SK-N-SH (cell line): ENCODE measurements around the gene ILK. TPM values are rescaled to one million over a fixed set of nuclear protein-coding genes. Genes with fewer than 3 reads are reported as not detected.

Experiments used
- CTCF ChIA-PET: fragments of 300-600, 350-600 bp; formaldehyde crosslinking; extraction: SDS; loops from one replicate; lab custom pipeline; 2021; lab: Yijun Ruan, JAX
- POLR2A ChIA-PET: fragments of 350-600 bp; sonication (Branson Sonifier 250); formaldehyde crosslinking; extraction: SDS; loops from one replicate; lab custom pipeline; 2020; ENCODE audit warnings: antibody characterized with exemption, inconsistent platforms; lab: Yijun Ruan, JAX
- DNase-seq: peaks from one replicate; pipeline ENCODE4 v3.0.0; 2012
- H2AFZ ChIP-seq: fragments of 200-600 bp; sonication (generic); 2 replicates; pipeline ENCODE4 v1.8.1; 2016; ENCODE audit warnings: antibody characterized with exemption, mild to moderate bottlenecking, low read depth
- H3F3A ChIP-seq: fragments of 200-600 bp; sonication (generic); replicated peaks from 2 replicates; pipeline ENCODE3; 2016; ENCODE audit warnings: antibody characterized with exemption, mild to moderate bottlenecking; ENCODE audit not compliant: insufficient read depth
- H3K27ac ChIP-seq, 2 experiments: fragments of 200-500 bp in 1 of 2; fragments of 200-600 bp in 1 of 2; sonication (Bioruptor generic) in 1 of 2; sonication (generic), shearing (Covaris generic) in 1 of 2; 2 replicates each; pipeline versions ENCODE4 v1.5.1 to v1.6.1; 2014 to 2016; ENCODE audit warnings: low read depth in 2 of 2, inconsistent platforms in 1 of 2, low read length in 1 of 2, mild to moderate bottlenecking in 1 of 2, mixed read lengths in 1 of 2
- H3K27me3 ChIP-seq: fragments of 200-600 bp; sonication (generic), shearing (Covaris generic); 2 replicates; pipeline ENCODE4 v1.6.1; 2016; ENCODE audit warnings: mixed run types; ENCODE audit not compliant: insufficient read depth
- H3K36me3 ChIP-seq, 2 experiments: fragments of 200-500 bp in 1 of 2; fragments of 200-600 bp in 1 of 2; sonication (Bioruptor generic) in 1 of 2; sonication (generic) in 1 of 2; replicated peaks in 1 of 2; 2 replicates each; pipeline versions ENCODE3 to v1.5.1; 2014 to 2016; ENCODE audit warnings: low read length in 1 of 2, mild to moderate bottlenecking in 1 of 2; ENCODE audit not compliant: insufficient read depth in 2 of 2, control insufficient read depth in 1 of 2
- H3K4me1 ChIP-seq, 2 experiments: fragments of 200-500 bp in 1 of 2; fragments of 200-600 bp in 1 of 2; sonication (Bioruptor generic) in 1 of 2; sonication (generic), shearing (Covaris generic) in 1 of 2; 2 replicates each; pipeline versions ENCODE4 v1.5.1 to v1.6.1; 2014 to 2016; ENCODE audit warnings: low read depth in 1 of 2, low read length in 1 of 2, mixed run types in 1 of 2; ENCODE audit not compliant: insufficient read depth in 2 of 2, control insufficient read depth in 1 of 2
- H3K4me2 ChIP-seq: fragments of 200-600 bp; sonication (generic), shearing (Covaris generic); 2 replicates; pipeline ENCODE4 v1.6.1; 2017; ENCODE audit warnings: mixed run types
- H3K4me3 ChIP-seq, 2 experiments: fragments of 200-500 bp in 1 of 2; fragments of 200-600 bp in 1 of 2; sonication (Bioruptor generic) in 1 of 2; sonication (generic), shearing (Covaris generic) in 1 of 2; 2 replicates each; pipeline versions ENCODE4 v1.5.1 to v1.8.1; 2014 to 2016; ENCODE audit warnings: low read depth in 2 of 2, inconsistent platforms in 1 of 2, low read length in 1 of 2, mild to moderate bottlenecking in 1 of 2, mixed read lengths in 1 of 2, moderate library complexity in 1 of 2
- H3K79me2 ChIP-seq: fragments of 200-600 bp; sonication (generic); 2 replicates; pipeline ENCODE4 v1.8.1; 2017; ENCODE audit warnings: mild to moderate bottlenecking; ENCODE audit not compliant: insufficient read depth
- H3K9ac ChIP-seq: fragments of 200-600 bp; sonication (generic); 2 replicates; pipeline ENCODE4 v1.6.1; 2017; ENCODE audit warnings: mixed run types
- H3K9me2 ChIP-seq: fragments of 200-600 bp; sonication (generic); 2 replicates; pipeline ENCODE4 v1.6.1; 2017; ENCODE audit warnings: mixed run types
- H3K9me3 ChIP-seq: fragments of 200-600 bp; sonication (generic); 2 replicates; pipeline ENCODE4 v1.6.1; 2017; ENCODE audit warnings: mixed run types, mild to moderate bottlenecking, moderate library complexity
- H4K20me1 ChIP-seq: fragments of 200-600 bp; sonication (generic); 2 replicates; pipeline ENCODE4 v1.6.1; 2017; ENCODE audit warnings: mild to moderate bottlenecking, mixed run types; ENCODE audit not compliant: insufficient read depth
- ELF1 ChIP-seq: IDR thresholded peaks from 2 replicates; pipeline ENCODE4 v1.4.0; 2012
- EP300 ChIP-seq, 2 experiments: IDR thresholded peaks; 2 replicates each; pipeline versions ENCODE4 v1.4.0 to v1.6.1; 2012; ENCODE audit warnings: borderline replicate concordance in 1 of 2, low read depth in 1 of 2, low read length in 1 of 2
- EZH2phosphoT487 ChIP-seq: fragments of 200-600 bp; sonication (generic); IDR thresholded peaks from 2 replicates; pipeline ENCODE4 v1.6.1; 2017; ENCODE audit warnings: low read depth, mixed run types, mild to moderate bottlenecking, antibody characterized with exemption, moderate library complexity, borderline replicate concordance
- FOSL2 ChIP-seq: IDR thresholded peaks from 2 replicates; pipeline ENCODE4 v1.4.0; 2012; ENCODE audit warnings: low read depth, mild to moderate bottlenecking, moderate library complexity, borderline replicate concordance
- FOXJ3 ChIP-seq: sonication (generic); formaldehyde crosslinking; IDR thresholded peaks from 2 replicates; pipeline ENCODE4 v1.5.1; 2020; ENCODE audit warnings: mild to moderate bottlenecking, missing genetic modification reagents
- GATA2 ChIP-seq: sonication (generic); formaldehyde crosslinking; IDR thresholded peaks from 2 replicates; pipeline ENCODE4 v1.5.0; 2020; ENCODE audit warnings: mild to moderate bottlenecking, missing genetic modification reagents
- MEF2A ChIP-seq: IDR thresholded peaks from 2 replicates; pipeline ENCODE4 v1.4.0; 2012; ENCODE audit warnings: low read depth, borderline replicate concordance
- MXI1 ChIP-seq: IDR thresholded peaks from 2 replicates; pipeline ENCODE4 v1.6.1; 2012; ENCODE audit warnings: mild to moderate bottlenecking, low read depth, low read length, improper control_type of control experiment
- RCOR1 ChIP-seq: fragments of 150-350 bp; IDR thresholded peaks from 2 replicates; pipeline ENCODE4 v1.6.1; 2017; ENCODE audit warnings: antibody characterized with exemption, low read length
- SMC3 ChIP-seq: IDR thresholded peaks from 2 replicates; pipeline ENCODE4 v1.6.1; 2012; ENCODE audit warnings: low read depth, low read length, improper control_type of control experiment
- WGBS: methylation state at CpG from one replicate; pipeline ENCODE4 v1.1.6; 2017; ENCODE audit warnings: low lambda C conversion rate; 5-methylcytosine and 5-hydroxymethylcytosine counted together
- polyA plus RNA-seq, 3 experiments: library from polyadenylated mRNA; depleted of rRNA; stranded (reverse); fragments of >200 nt; gene quantifications; 2 replicates each; pipeline ENCODE4 v1.2.3, GENCODE V29; 2012
- TF ChIP-seq, protein P1 (sequence below): IDR thresholded peaks from 2 replicates; pipeline ENCODE4; 2012
- TF ChIP-seq, protein P2 (sequence below): IDR thresholded peaks from 2 replicates; pipeline ENCODE4 v1.6.1; 2012; ENCODE audit warnings: mild to moderate bottlenecking, low read depth, low read length, moderate library complexity
- TF ChIP-seq, protein P3 (sequence below): IDR thresholded peaks from 2 replicates; pipeline ENCODE4 v1.4.0; 2012; ENCODE audit warnings: low read depth
- TF ChIP-seq, protein P4 (sequence below): IDR thresholded peaks from 2 replicates; pipeline ENCODE4 v1.4.0; 2012; ENCODE audit warnings: low read depth, borderline replicate concordance

ILK gene
- polyA plus RNA-seq, 1 of the 3 experiments (the other 2 are of a cell fraction): 241 TPM

DNA sequence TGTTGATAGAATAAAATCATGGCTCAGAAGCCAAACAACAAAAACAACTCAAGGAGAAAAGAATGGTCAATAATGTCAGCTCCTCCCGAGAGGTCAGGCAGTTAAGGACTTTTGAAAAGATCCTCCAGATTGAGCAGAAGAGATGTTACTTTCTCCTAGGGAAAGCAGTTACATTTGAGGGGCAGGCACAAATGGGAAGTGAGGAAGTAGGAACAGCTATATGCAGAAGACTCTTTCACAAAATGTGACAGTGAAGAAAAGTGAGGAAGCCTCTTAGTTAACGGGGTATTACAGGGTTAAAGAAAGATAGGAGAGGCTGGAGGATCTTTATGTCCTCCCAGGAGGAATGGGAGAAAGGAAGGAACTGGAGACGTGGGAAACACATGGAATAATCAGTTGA is 48.6 kb downstream of the ILK start:
- Histone ChIP-seq H3K4me2 (no peak overlapping the region), H3K9ac (no peak overlapping the region), H3K27me3 (no peaks in the 10 kb centered on the region), H3K36me3 (no peaks in the 10 kb centered on the region), H3F3A (peaks cover under 1% of the 10 kb centered on the region), H3K9me3 (no peaks in the 10 kb centered on the region), H3K79me2 (no peaks in the 10 kb centered on the region), H4K20me1 (no peaks in the 10 kb centered on the region), H3K9me2 (no peaks in the 10 kb centered on the region), H2AFZ (no peak overlapping the region), H3K27ac (no peak overlapping the region), H3K4me1 (peaks cover 0 to 47% of the 10 kb centered on the region in 2 experiments; a peak in 1 of 4 replicates), H3K4me3 (no peak overlapping the region)
- DNase-seq: no peak
- 84% methylated on average over 3 of the region's 3 CpGs for WGBS
- TF ChIP-seq EP300 (IDR thresholded peaks at IDR 0.05; ENCODE audit: borderline replicate concordance in 1 of 2, low read depth in 1 of 2, low read length in 1 of 2): no peak
- TF ChIP-seq, protein P1, sequence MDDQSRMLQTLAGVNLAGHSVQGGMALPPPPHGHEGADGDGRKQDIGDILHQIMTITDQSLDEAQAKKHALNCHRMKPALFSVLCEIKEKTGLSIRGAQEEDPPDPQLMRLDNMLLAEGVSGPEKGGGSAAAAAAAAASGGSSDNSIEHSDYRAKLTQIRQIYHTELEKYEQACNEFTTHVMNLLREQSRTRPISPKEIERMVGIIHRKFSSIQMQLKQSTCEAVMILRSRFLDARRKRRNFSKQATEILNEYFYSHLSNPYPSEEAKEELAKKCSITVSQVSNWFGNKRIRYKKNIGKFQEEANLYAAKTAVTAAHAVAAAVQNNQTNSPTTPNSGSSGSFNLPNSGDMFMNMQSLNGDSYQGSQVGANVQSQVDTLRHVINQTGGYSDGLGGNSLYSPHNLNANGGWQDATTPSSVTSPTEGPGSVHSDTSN: no peak
- TF ChIP-seq, protein P2, sequence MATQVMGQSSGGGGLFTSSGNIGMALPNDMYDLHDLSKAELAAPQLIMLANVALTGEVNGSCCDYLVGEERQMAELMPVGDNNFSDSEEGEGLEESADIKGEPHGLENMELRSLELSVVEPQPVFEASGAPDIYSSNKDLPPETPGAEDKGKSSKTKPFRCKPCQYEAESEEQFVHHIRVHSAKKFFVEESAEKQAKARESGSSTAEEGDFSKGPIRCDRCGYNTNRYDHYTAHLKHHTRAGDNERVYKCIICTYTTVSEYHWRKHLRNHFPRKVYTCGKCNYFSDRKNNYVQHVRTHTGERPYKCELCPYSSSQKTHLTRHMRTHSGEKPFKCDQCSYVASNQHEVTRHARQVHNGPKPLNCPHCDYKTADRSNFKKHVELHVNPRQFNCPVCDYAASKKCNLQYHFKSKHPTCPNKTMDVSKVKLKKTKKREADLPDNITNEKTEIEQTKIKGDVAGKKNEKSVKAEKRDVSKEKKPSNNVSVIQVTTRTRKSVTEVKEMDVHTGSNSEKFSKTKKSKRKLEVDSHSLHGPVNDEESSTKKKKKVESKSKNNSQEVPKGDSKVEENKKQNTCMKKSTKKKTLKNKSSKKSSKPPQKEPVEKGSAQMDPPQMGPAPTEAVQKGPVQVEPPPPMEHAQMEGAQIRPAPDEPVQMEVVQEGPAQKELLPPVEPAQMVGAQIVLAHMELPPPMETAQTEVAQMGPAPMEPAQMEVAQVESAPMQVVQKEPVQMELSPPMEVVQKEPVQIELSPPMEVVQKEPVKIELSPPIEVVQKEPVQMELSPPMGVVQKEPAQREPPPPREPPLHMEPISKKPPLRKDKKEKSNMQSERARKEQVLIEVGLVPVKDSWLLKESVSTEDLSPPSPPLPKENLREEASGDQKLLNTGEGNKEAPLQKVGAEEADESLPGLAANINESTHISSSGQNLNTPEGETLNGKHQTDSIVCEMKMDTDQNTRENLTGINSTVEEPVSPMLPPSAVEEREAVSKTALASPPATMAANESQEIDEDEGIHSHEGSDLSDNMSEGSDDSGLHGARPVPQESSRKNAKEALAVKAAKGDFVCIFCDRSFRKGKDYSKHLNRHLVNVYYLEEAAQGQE: no peak
- TF ChIP-seq MXI1: no peak
- TF ChIP-seq, protein P3, sequence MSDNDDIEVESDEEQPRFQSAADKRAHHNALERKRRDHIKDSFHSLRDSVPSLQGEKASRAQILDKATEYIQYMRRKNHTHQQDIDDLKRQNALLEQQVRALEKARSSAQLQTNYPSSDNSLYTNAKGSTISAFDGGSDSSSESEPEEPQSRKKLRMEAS: no peak
- TF ChIP-seq FOXJ3: no peak
- TF ChIP-seq GATA2 (CRISPR knock-in tag): no peak
- TF ChIP-seq FOSL2: no peak
- no peak for TF ChIP-seq SMC3
- TF ChIP-seq ELF1: no peak
- no peak for TF ChIP-seq EZH2phosphoT487
- TF ChIP-seq, protein P4, sequence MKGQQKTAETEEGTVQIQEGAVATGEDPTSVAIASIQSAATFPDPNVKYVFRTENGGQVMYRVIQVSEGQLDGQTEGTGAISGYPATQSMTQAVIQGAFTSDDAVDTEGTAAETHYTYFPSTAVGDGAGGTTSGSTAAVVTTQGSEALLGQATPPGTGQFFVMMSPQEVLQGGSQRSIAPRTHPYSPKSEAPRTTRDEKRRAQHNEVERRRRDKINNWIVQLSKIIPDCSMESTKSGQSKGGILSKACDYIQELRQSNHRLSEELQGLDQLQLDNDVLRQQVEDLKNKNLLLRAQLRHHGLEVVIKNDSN: no peak
- no peak for TF ChIP-seq RCOR1
- TF ChIP-seq MEF2A: no peak
- POLR2A ChIA-PET: interaction anchor here (0.9 kb wide), 1 partner anchor 44 kb away, joined by 3 read pairs; no protein-coding TSS in a partner anchor
- CTCF ChIA-PET: interaction anchor here (1.5 kb wide), 1 partner anchor 31 kb away, joined by 4 read pairs; the partner anchor contains the start of gene MRPL17
